Keratinocyte (primary cell): ENCODE data around the gene LTBP2. TPM values are rescaled to one million over a fixed set of nuclear protein-coding genes. Genes with fewer than 3 reads are reported as not detected.
A peak's percentile ranks its signal among the peaks of the same experiment; 100 is the strongest.

ENCODE experiments used
- DNase-seq: peaks from one replicate; pipeline ENCODE4 v3.0.0-alpha.2; 2011; ENCODE audit warnings: low read depth, missing footprints, low spot score
- FAIRE-seq: peaks from 2 replicates; lab custom pipeline; 2011; peaks lifted over from hg19 to GRCh38; lab: Jason Lieb, UNC
- H2AFZ ChIP-seq: 2 replicates; pipeline ENCODE4 v1.6.0; 2012; ENCODE audit warnings: low read length, control low read depth, inconsistent platforms; ENCODE audit not compliant: control insufficient read depth
- H3K27ac ChIP-seq: 2 replicates; pipeline ENCODE4 v1.5.1; 2011; ENCODE audit warnings: low read length; ENCODE audit not compliant: control insufficient read depth, insufficient read depth
- H3K27me3 ChIP-seq: 3 replicates; pipeline ENCODE4 v1.6.0; 2011; ENCODE audit warnings: low read length; ENCODE audit not compliant: control insufficient read depth, insufficient read depth; ENCODE audit errors: extremely low read depth
- H3K36me3 ChIP-seq, 2 experiments: 2 replicates in 1 of 2; 3 replicates in 1 of 2; pipeline ENCODE4 v1.5.1; 2011; ENCODE audit warnings: low read length in 2 of 2, mild to moderate bottlenecking in 1 of 2; ENCODE audit not compliant: control insufficient read depth in 2 of 2, insufficient read depth in 2 of 2; ENCODE audit errors: extremely low read depth in 1 of 2
- H3K4me1 ChIP-seq: 3 replicates; pipeline ENCODE4 v1.5.1; 2011; ENCODE audit warnings: low read length; ENCODE audit not compliant: control insufficient read depth, insufficient read depth; ENCODE audit errors: extremely low read depth
- H3K4me2 ChIP-seq: 3 replicates; pipeline ENCODE4 v1.6.0; 2011; ENCODE audit warnings: low read depth, low read length; ENCODE audit not compliant: control insufficient read depth, insufficient read depth; ENCODE audit errors: extremely low read depth
- H3K4me3 ChIP-seq, 3 experiments: fragments of 200-600 bp in 1 of 3; sonication (generic) in 1 of 3; 2 replicates in 2 of 3; 3 replicates in 1 of 3; pipeline ENCODE4 v1.5.1; 2011 to 2016; ENCODE audit warnings: low read length in 3 of 3, mild to moderate bottlenecking in 3 of 3, control low read depth in 2 of 3, inconsistent platforms in 1 of 3, low read depth in 1 of 3, mixed read lengths in 1 of 3, mixed run types in 1 of 3, moderate library complexity in 1 of 3; ENCODE audit not compliant: control insufficient read depth in 2 of 3, insufficient read depth in 2 of 3; ENCODE audit errors: extremely low read depth in 1 of 3
- H3K79me2 ChIP-seq: 2 replicates; pipeline ENCODE4 v1.6.0; 2012; ENCODE audit warnings: low read length; ENCODE audit not compliant: control insufficient read depth, insufficient read depth
- H3K9ac ChIP-seq: 3 replicates; pipeline ENCODE4 v1.6.0; 2011; ENCODE audit warnings: low read length; ENCODE audit not compliant: control insufficient read depth, insufficient read depth; ENCODE audit errors: extremely low read depth
- H3K9me1 ChIP-seq: 3 replicates; pipeline ENCODE4 v1.6.0; 2011; ENCODE audit warnings: low read length; ENCODE audit not compliant: control insufficient read depth, insufficient read depth; ENCODE audit errors: extremely low read depth
- H3K9me3 ChIP-seq: 2 replicates; pipeline ENCODE4 v1.5.1; 2012; ENCODE audit warnings: low read depth, low read length; ENCODE audit not compliant: control insufficient read depth
- H4K20me1 ChIP-seq: 3 replicates; pipeline ENCODE4 v1.6.0; 2011; ENCODE audit warnings: low read length; ENCODE audit not compliant: control insufficient read depth, insufficient read depth; ENCODE audit errors: extremely low read depth
- CTCF ChIP-seq, 3 experiments: IDR thresholded peaks in 1 of 3; conservative IDR thresholded peaks in 1 of 3; optimal IDR thresholded peaks in 1 of 3; 2 replicates in 2 of 3; 3 replicates in 1 of 3; pipeline versions ENCODE3 to v1.5.1; 2011; ENCODE audit warnings: low read length in 3 of 3, mild to moderate bottlenecking in 3 of 3, moderate library complexity in 2 of 3, control low read depth in 1 of 3, inconsistent platforms in 1 of 3; ENCODE audit not compliant: insufficient read depth in 2 of 3; ENCODE audit errors: extremely low read depth in 1 of 3
- EZH2 ChIP-seq: IDR thresholded peaks from one replicate; pipeline ENCODE4 v1.6.1; 2012; ENCODE audit warnings: inconsistent platforms, mild to moderate bottlenecking, low read length, moderate library complexity
- dilution Hi-C: fragments of 300-500 bp; cut with MboI; formaldehyde crosslinking; loops from one replicate; pipeline ENCODE4 v1.7.0; 2020; ENCODE audit warnings: low sequenced_read_pairs; ENCODE audit not compliant: extremely low pct_ligation_motif_present
- polyA plus RNA-seq, 5 experiments: library from polyadenylated mRNA; depleted of rRNA in 3 of 5; stranded (reverse) in 3 of 5; stranded (forward) in 1 of 5; unstranded in 1 of 5; fragments of >200 nt; gene quantifications; 1 replicate in 1 of 5; 2 replicates in 3 of 5; 3 replicates in 1 of 5; pipeline versions ENCODE4 v1.2.1 to v1.2.3, GENCODE V29; 2011 to 2012; ENCODE audit warnings: missing spikeins in 2 of 5, low read depth in 1 of 5, low replicate concordance in 1 of 5

LTBP2 gene
- polyA plus RNA-seq, 1 donor (not counting 4 experiments of a cell fraction or from before 2014, with no cell fraction given), result 23.9 TPM

GRCh38 chr14:74574090-74574433 lies 38.0 kb downstream of the LTBP2 start:
- no peak overlapping the region for H3K4me2 ChIP-seq
- H3K9me3 ChIP-seq, result no peaks in the 10 kb centered on the region
- no peak overlapping the region for H3K4me3 ChIP-seq
- no peak overlapping the region for H2AFZ ChIP-seq
- H3K9me1 ChIP-seq, result peaks cover 2% of the 10 kb centered on the region
- DNase-seq (no peak), FAIRE-seq (peak; percentile 9)
- peak overlapping the region; percentile 99 for H3K27ac ChIP-seq
- peak overlapping the region; percentile 93 for H3K9ac ChIP-seq
- no peaks in the 10 kb centered on the region for H4K20me1 ChIP-seq
- TF ChIP-seq EZH2 (no peak), CTCF (optimal IDR thresholded peaks at IDR 0.05 in 1 of 3, IDR thresholded peaks at IDR 0.05 in 1 of 3, conservative IDR thresholded peaks at IDR 0.05 in 1 of 3; ENCODE audit: extremely low read depth in 1 of 3, insufficient read depth in 2 of 3, low read length in 3 of 3) (no peak)
- H3K36me3 ChIP-seq, result peaks cover 0 to 23% of the 10 kb centered on the region in 2 experiments
- H3K27me3 ChIP-seq, result no peaks in the 10 kb centered on the region
- dilution Hi-C loops, result no loop called here
- peaks cover 71% of the 10 kb centered on the region for H3K4me1 ChIP-seq
- H3K79me2 ChIP-seq, result peaks cover 20% of the 10 kb centered on the region

- peak overlapping the region in 1 of 3 experiments; percentile 56 for H3K4me3 ChIP-seq
- peaks cover 0 to 23% of the 10 kb centered on the region in 2 experiments for H3K36me3 ChIP-seq
- dilution Hi-C loops, result no loop called here
- H3K27ac ChIP-seq, result peak overlapping the region; percentile 99
- TF ChIP-seq EZH2 (no peak), CTCF (optimal IDR thresholded peaks at IDR 0.05 in 1 of 3, IDR thresholded peaks at IDR 0.05 in 1 of 3, conservative IDR thresholded peaks at IDR 0.05 in 1 of 3; ENCODE audit: extremely low read depth in 1 of 3, insufficient read depth in 2 of 3, low read length in 3 of 3) (peak in 2 of 3 experiments; percentile 64 to 69)
- H2AFZ ChIP-seq, result no peak overlapping the region
- no peak for DNase-seq
- H3K79me2 ChIP-seq, result peaks cover 20% of the 10 kb centered on the region
- H3K4me2 ChIP-seq, result peak overlapping the region; percentile 91
- H3K9me3 ChIP-seq, result no peaks in the 10 kb centered on the region
- peaks cover 2% of the 10 kb centered on the region for H3K9me1 ChIP-seq
- no peak for FAIRE-seq
- H4K20me1 ChIP-seq, result no peaks in the 10 kb centered on the region
- H3K9ac ChIP-seq, result peak overlapping the region; percentile 93
- no peaks in the 10 kb centered on the region for H3K27me3 ChIP-seq
- peaks cover 71% of the 10 kb centered on the region for H3K4me1 ChIP-seq
Measured at GRCh38 chr14:74573421-74574089, 38.5 kb downstream of the LTBP2 start.
